ENCODE data around the gene C5AR1.

- TF ChIP-seq POLR2A (IDR thresholded peaks at IDR 0.05; ENCODE audit: low read length) (no peak), GATA1 (IDR thresholded peaks at IDR 0.05; ENCODE audit: low read depth, low read length) (no peak)
These were observed 60.5 kb downstream of the C5AR1 start for GRCh38 chr19:47370045-47370611.

Measured in erythroblast (primary cell).